A549 (cell line): ENCODE data around the gene EMID1.

Source experiments
- CHD4 ChIP-seq: fragments of 200-600 bp; sonication (generic); IDR thresholded peaks from 2 replicates; pipeline ENCODE4 v1.6.1; 2016; ENCODE audit warnings: antibody characterized with exemption, mild to moderate bottlenecking, borderline replicate concordance
- CTCF ChIP-seq: fragments of >200 bp; sonication (Bioruptor Twin); formaldehyde crosslinking; IDR thresholded peaks from 3 replicates; pipeline ENCODE4 v1.5.1; 2016
- MYC ChIP-seq: IDR thresholded peaks from 2 replicates; pipeline ENCODE4 v1.6.1; 2012; ENCODE audit warnings: mild to moderate bottlenecking, inconsistent platforms, low read length, improper control_type of control experiment, borderline replicate concordance
- POLR2A ChIP-seq: IDR thresholded peaks from 2 replicates; pipeline ENCODE4 v1.6.1; 2012; ENCODE audit warnings: mild to moderate bottlenecking, low read length
- RAD21 ChIP-seq, 2 experiments: fragments of >200 bp in 1 of 2; sonication (Bioruptor Twin) in 1 of 2; formaldehyde crosslinking in 1 of 2; IDR thresholded peaks in 1 of 2; conservative IDR thresholded peaks in 1 of 2; 2 replicates in 1 of 2; 3 replicates in 1 of 2; pipeline ENCODE4 v1.6.1; 2012 to 2018; ENCODE audit warnings: inconsistent platforms in 1 of 2
- REST ChIP-seq: fragments of 200-600 bp; sonication (generic); IDR thresholded peaks from 2 replicates; pipeline ENCODE4 v1.6.1; 2016; ENCODE audit warnings: antibody characterized with exemption, mild to moderate bottlenecking, moderate library complexity
- RNF2 ChIP-seq: fragments of 200-600 bp; sonication (generic); IDR thresholded peaks from 2 replicates; pipeline ENCODE4 v1.6.1; 2016; ENCODE audit warnings: low read depth, mild to moderate bottlenecking, antibody characterized with exemption, moderate library complexity, borderline replicate concordance

- TF ChIP-seq CHD4, result no peak
- no peak for TF ChIP-seq POLR2A
- TF ChIP-seq CTCF, result no peak
- TF ChIP-seq MYC, result no peak
- TF ChIP-seq RNF2, result no peak
- no peak for TF ChIP-seq REST
- no peak for TF ChIP-seq RAD21 (conservative IDR thresholded peaks at IDR 0.05 in 1 of 2, IDR thresholded peaks at IDR 0.05 in 1 of 2)
Observed at GRCh38 chr22:29175312-29175835, 30.3 kb upstream of the EMID1 start.
